Karpas-422 (cell line): ENCODE data around the gene VPS13D. TPM values are rescaled to one million over a fixed set of nuclear protein-coding genes. Genes with fewer than 3 reads are reported as not detected.
"Not testable (repeated sequence)": the region's sequence is repeated elsewhere in the genome, so short reads cannot be mapped to it uniquely, and the experiment has no call there.

ENCODE experiments used
- DNase-seq: peaks from one replicate; pipeline ENCODE4 v3.0.0-alpha.2; 2015
- H2AFZ ChIP-seq: fragments of 200-600 bp; sonication (generic); 2 replicates; pipeline ENCODE4 v1.6.1; 2014; ENCODE audit warnings: antibody characterized with exemption, low read length, mixed read lengths
- H3K27ac ChIP-seq: fragments of 200-600 bp; sonication (generic); 2 replicates; pipeline ENCODE4 v1.5.1; 2014; ENCODE audit warnings: mild to moderate bottlenecking, low read length, moderate library complexity
- H3K27me3 ChIP-seq: fragments of 200-600 bp; sonication (generic); 2 replicates; pipeline ENCODE4 v1.6.1; 2014; ENCODE audit warnings: low read length, mixed read lengths
- H3K36me3 ChIP-seq: fragments of 200-600 bp; sonication (generic); 2 replicates; pipeline ENCODE4 v1.6.1; 2014; ENCODE audit warnings: low read length, mixed read lengths; ENCODE audit not compliant: insufficient read depth
- H3K4me1 ChIP-seq: fragments of 200-600 bp; sonication (generic); 2 replicates; pipeline ENCODE4 v1.6.1; 2014; ENCODE audit warnings: mild to moderate bottlenecking, low read length, mixed read lengths
- H3K4me2 ChIP-seq: fragments of 200-600 bp; sonication (generic); 2 replicates; pipeline ENCODE4 v1.6.1; 2014; ENCODE audit warnings: low read length, low read depth, mild to moderate bottlenecking; ENCODE audit not compliant: poor library complexity, severe bottlenecking
- H3K4me3 ChIP-seq: fragments of 200-600 bp; sonication (generic); 2 replicates; pipeline ENCODE4 v1.5.1; 2014; ENCODE audit warnings: mild to moderate bottlenecking, antibody characterized with exemption, low read length, mixed read lengths
- H3K79me2 ChIP-seq: fragments of 200-600 bp; sonication (generic); 2 replicates; pipeline ENCODE4 v1.6.1; 2014; ENCODE audit warnings: mild to moderate bottlenecking, low read length, mixed read lengths
- H3K9ac ChIP-seq: fragments of 200-600 bp; sonication (generic); 2 replicates; pipeline ENCODE4 v1.6.0; 2014; ENCODE audit warnings: low read length
- H3K9me2 ChIP-seq: fragments of 200-600 bp; sonication (generic), shearing (Covaris generic); replicated peaks from 2 replicates; pipeline ENCODE4 v1.6.0; 2014; ENCODE audit warnings: mild to moderate bottlenecking, low read length, moderate library complexity; ENCODE audit not compliant: insufficient read depth
- H3K9me3 ChIP-seq: fragments of 300-700, 200-600 bp; sonication (generic); 2 replicates; pipeline ENCODE4 v1.6.1; 2014; ENCODE audit warnings: low read length, mixed read lengths
- H4K20me1 ChIP-seq: fragments of 200-600 bp; sonication (generic); 2 replicates; pipeline ENCODE4 v1.6.1; 2014; ENCODE audit warnings: mild to moderate bottlenecking, antibody characterized with exemption, low read length, low read depth; ENCODE audit not compliant: insufficient read depth
- total RNA-seq: library from RNA; depleted of rRNA; stranded (reverse); fragments of >200 nt; shearing (Covaris generic); gene quantifications from 2 replicates; pipeline ENCODE4 v1.2.3, GENCODE V29; 2014; ENCODE audit warnings: low replicate concordance

VPS13D gene
- total RNA-seq, 1 experiment from 2014 or later: 36.2 TPM

- Histone ChIP-seq H2AFZ (no peak overlapping the region), H3K4me2 (no peak overlapping the region), H3K36me3 (peaks cover 44% of the 10 kb centered on the region), H3K9ac (no peak overlapping the region), H3K27ac (no peak overlapping the region), H3K9me3 (0 out of 2 replicates have a peak, but pooled peaks cover 4% of the 10 kb centered on the region), H3K79me2 (no peaks in the 10 kb centered on the region), H4K20me1 (no peaks in the 10 kb centered on the region), H3K27me3 (no peaks in the 10 kb centered on the region), H3K9me2 (no peaks in the 10 kb centered on the region), H3K4me1 (no peaks in the 10 kb centered on the region), H3K4me3 (no peak overlapping the region)
- DNase-seq: no peak
Measured at GRCh38 chr1:12384836-12385456, 155.1 kb downstream of the VPS13D start.

DNA sequence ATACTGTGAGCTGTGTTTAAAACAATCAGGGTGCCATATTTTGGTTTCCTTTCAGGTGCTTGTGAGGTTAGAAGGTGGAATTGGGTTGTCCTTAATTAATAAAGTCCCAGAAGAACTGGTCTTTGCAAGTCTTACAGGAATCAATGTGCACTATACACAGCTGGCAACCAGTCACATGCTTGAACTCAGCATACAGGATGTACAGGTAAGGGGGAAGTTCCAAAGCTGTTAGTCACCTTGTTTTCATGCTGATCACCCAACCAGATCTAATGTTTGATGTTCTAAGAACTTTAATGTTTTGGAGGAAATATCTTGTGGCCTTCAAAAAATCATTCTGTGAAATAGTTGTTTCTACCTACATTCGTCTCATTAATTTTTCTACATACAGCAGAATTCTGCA is 156.3 kb downstream of the VPS13D start:
- H3K9me3 ChIP-seq: 0 out of 2 replicates have a peak, but pooled peaks cover 4% of the 10 kb centered on the region
- no peaks in the 10 kb centered on the region for H3K4me1 ChIP-seq
- H3K27me3 ChIP-seq: no peaks in the 10 kb centered on the region
- no peak overlapping the region for H3K9ac ChIP-seq
- H3K27ac ChIP-seq: no peak overlapping the region
- H3K4me3 ChIP-seq: no peak overlapping the region
- peaks cover 44% of the 10 kb centered on the region for H3K36me3 ChIP-seq
- H2AFZ ChIP-seq: no peak overlapping the region
- no peak overlapping the region for H3K4me2 ChIP-seq
- no peaks in the 10 kb centered on the region for H3K79me2 ChIP-seq
- no peaks in the 10 kb centered on the region for H3K9me2 ChIP-seq
- no peak for DNase-seq
- H4K20me1 ChIP-seq: no peaks in the 10 kb centered on the region

GRCh38 chr1:12387641-12388040 is 157.8 kb downstream of the VPS13D start:
- H3K9ac ChIP-seq: no peak overlapping the region
- H3K4me3 ChIP-seq: no peak overlapping the region
- H3K4me2 ChIP-seq: no peak overlapping the region
- H3K27me3 ChIP-seq: no peaks in the 10 kb centered on the region
- no peaks in the 10 kb centered on the region for H3K79me2 ChIP-seq
- no peak for DNase-seq
- H2AFZ ChIP-seq: no peak overlapping the region
- H3K4me1 ChIP-seq: no peaks in the 10 kb centered on the region
- no peaks in the 10 kb centered on the region for H4K20me1 ChIP-seq
- 0 out of 2 replicates have a peak, but pooled peaks cover 4% of the 10 kb centered on the region for H3K9me3 ChIP-seq
- peaks cover 44% of the 10 kb centered on the region for H3K36me3 ChIP-seq
- H3K27ac ChIP-seq: no peak overlapping the region
- no peaks in the 10 kb centered on the region for H3K9me2 ChIP-seq

DNA sequence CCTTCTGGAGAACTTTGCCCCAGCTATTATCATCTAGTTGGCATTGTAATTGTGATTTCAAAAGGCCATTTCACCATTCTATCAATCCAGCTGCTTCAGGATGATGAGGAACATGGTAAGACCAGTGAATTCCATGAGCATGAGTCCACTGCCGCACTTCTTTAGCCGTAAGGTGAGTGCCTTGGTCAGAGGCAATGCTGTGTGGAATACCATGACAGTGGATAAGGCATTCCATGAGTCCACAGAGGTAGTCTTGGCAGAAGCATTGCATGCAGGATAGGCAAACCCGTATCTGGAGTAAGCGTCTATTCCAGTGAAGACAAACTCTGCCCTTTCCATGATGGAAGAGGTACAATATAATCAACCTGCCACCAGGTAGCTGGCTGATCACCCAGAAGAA is 160.5 kb downstream of the VPS13D start:
- H3K4me3 ChIP-seq, DNase-seq, H4K20me1 ChIP-seq, H3K9ac ChIP-seq, H3K4me2 ChIP-seq, H3K9me3 ChIP-seq, H3K79me2 ChIP-seq, H3K4me1 ChIP-seq, H3K9me2 ChIP-seq, H2AFZ ChIP-seq, H3K27me3 ChIP-seq, H3K27ac ChIP-seq: not testable (repeated sequence)
- H3K36me3 ChIP-seq: peaks cover 27% of the 10 kb centered on the region

GRCh38 chr1:12397462-12398450 is 167.9 kb downstream of the VPS13D start:
- H3K4me1 ChIP-seq: no peaks in the 10 kb centered on the region
- H3K36me3 ChIP-seq: no peaks in the 10 kb centered on the region
- no peaks in the 10 kb centered on the region for H3K9me2 ChIP-seq
- H3K27me3 ChIP-seq: no peaks in the 10 kb centered on the region
- H3K27ac ChIP-seq: no peak overlapping the region
- H3K79me2 ChIP-seq: no peaks in the 10 kb centered on the region
- H3K4me2 ChIP-seq: no peak overlapping the region
- H3K9me3 ChIP-seq: no peaks in the 10 kb centered on the region
- no peak overlapping the region for H3K4me3 ChIP-seq
- no peak overlapping the region for H3K9ac ChIP-seq
- no peak overlapping the region for H2AFZ ChIP-seq
- DNase-seq: no peak
- no peaks in the 10 kb centered on the region for H4K20me1 ChIP-seq

GRCh38 chr1:12398479-12398878 is 168.6 kb downstream of the VPS13D start:
- Histone ChIP-seq H3K36me3 (no peaks in the 10 kb centered on the region), H2AFZ (no peak overlapping the region), H4K20me1 (no peaks in the 10 kb centered on the region), H3K27me3 (no peaks in the 10 kb centered on the region), H3K4me3 (no peak overlapping the region), H3K27ac (no peak overlapping the region), H3K79me2 (no peaks in the 10 kb centered on the region), H3K4me1 (no peaks in the 10 kb centered on the region), H3K9me2 (no peaks in the 10 kb centered on the region), H3K4me2 (no peak overlapping the region), H3K9ac (no peak overlapping the region), H3K9me3 (no peaks in the 10 kb centered on the region)
- no peak for DNase-seq

GRCh38 chr1:12400027-12400693 is 170.3 kb downstream of the VPS13D start:
- no peak overlapping the region for H3K4me3 ChIP-seq
- no peak overlapping the region for H2AFZ ChIP-seq
- no peak overlapping the region for H3K27ac ChIP-seq
- no peaks in the 10 kb centered on the region for H3K79me2 ChIP-seq
- H3K4me1 ChIP-seq: no peaks in the 10 kb centered on the region
- no peak for DNase-seq
- H3K9me3 ChIP-seq: no peaks in the 10 kb centered on the region
- H3K9me2 ChIP-seq: no peaks in the 10 kb centered on the region
- no peak overlapping the region for H3K4me2 ChIP-seq
- no peaks in the 10 kb centered on the region for H4K20me1 ChIP-seq
- H3K36me3 ChIP-seq: peaks cover 5% of the 10 kb centered on the region; the same call in 1 of the 2 replicates
- no peaks in the 10 kb centered on the region for H3K27me3 ChIP-seq
- H3K9ac ChIP-seq: no peak overlapping the region

DNA sequence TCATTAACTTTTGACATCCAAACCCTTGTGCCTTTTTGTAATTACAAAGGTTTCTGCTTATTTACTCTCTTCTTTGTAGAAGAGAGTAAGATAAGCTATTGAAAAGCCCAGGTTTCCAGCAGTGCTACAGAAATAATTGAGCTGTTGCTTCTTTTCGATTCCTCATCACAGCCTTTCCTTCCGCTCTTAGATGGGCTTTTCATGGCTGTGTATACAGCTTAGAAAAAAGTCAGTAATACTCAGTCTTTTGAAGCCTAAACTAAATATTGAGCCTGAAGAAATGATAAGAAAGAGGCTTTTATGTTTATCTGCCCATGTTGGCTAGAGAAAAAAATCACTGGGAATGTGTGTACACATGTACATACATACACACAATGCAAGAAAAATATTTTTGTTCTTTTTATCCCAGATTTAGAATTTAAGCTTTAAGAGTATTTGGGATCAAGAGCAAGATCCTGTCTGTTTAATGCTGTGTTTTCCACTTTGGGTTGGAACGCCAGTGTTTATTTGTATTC is 172.4 kb downstream of the VPS13D start:
- Histone ChIP-seq H3K27ac (no peak overlapping the region), H3K79me2 (no peaks in the 10 kb centered on the region), H3K9ac (no peak overlapping the region), H3K36me3 (peaks cover 5% of the 10 kb centered on the region; the same call in 1 of the 2 replicates), H3K4me3 (no peak overlapping the region), H3K9me2 (no peaks in the 10 kb centered on the region), H3K9me3 (no peaks in the 10 kb centered on the region), H3K27me3 (no peaks in the 10 kb centered on the region), H4K20me1 (no peaks in the 10 kb centered on the region), H3K4me2 (no peak overlapping the region), H3K4me1 (no peaks in the 10 kb centered on the region), H2AFZ (no peak overlapping the region)
- DNase-seq: no peak
